Heart left ventricle (tissue), 16 donors: ENCODE data around the gene MACROD1. TPM values are rescaled to one million over a fixed set of nuclear protein-coding genes. Genes with fewer than 3 reads are reported as not detected.
A peak's percentile ranks its signal among the peaks of the same experiment; 100 is the strongest.

Experiments used
- ATAC-seq, 4 donors: fragments of 200-7000 bp; cut with Tn5 transposase; one replicate each; pipeline ENCODE4 v1.9.1; 2020 to 2022; ENCODE audit warnings: moderate library complexity in 4 of 4, mild to moderate bottlenecking in 3 of 4, moderate number of reproducible peaks in 1 of 4
- DNase-seq, 5 donors: peaks; one replicate each; pipeline ENCODE4 v3.0.0-alpha.2; 2020
- H3K27ac ChIP-seq, 12 donors: fragments of 200-600 bp; sonication (generic) in 4 of 12; one replicate each; pipeline versions ENCODE4 v1.5.0 to v1.8.0; 2016 to 2022; ENCODE audit warnings: mild to moderate bottlenecking in 2 of 12
- H3K27me3 ChIP-seq, 9 donors: fragments of 200-600 bp; sonication (generic) in 2 of 9; one replicate each; pipeline versions ENCODE4 v1.5.1 to v1.8.0; 2016 to 2022; ENCODE audit warnings: mild to moderate bottlenecking in 3 of 9
- H3K36me3 ChIP-seq, 9 donors: fragments of 200-600 bp; sonication (generic) in 2 of 9; one replicate each; pipeline versions ENCODE4 v1.5.0 to v1.8.0; 2018 to 2022; ENCODE audit warnings: mild to moderate bottlenecking in 2 of 9
- H3K4me1 ChIP-seq, 12 donors: fragments of 200-600 bp; sonication (generic) in 4 of 12; one replicate each; pipeline versions ENCODE4 v1.5.0 to v1.8.0; 2016 to 2022; ENCODE audit warnings: mild to moderate bottlenecking in 3 of 12
- H3K4me3 ChIP-seq, 12 donors: fragments of 200-600 bp; sonication (generic) in 4 of 12; one replicate each; pipeline versions ENCODE4 v1.5.0 to v1.8.0; 2017 to 2022; ENCODE audit warnings: mild to moderate bottlenecking in 9 of 12, moderate library complexity in 4 of 12
- H3K9me3 ChIP-seq, 12 donors: fragments of 200-600 bp; sonication (generic) in 4 of 12; one replicate each; pipeline versions ENCODE4 v1.5.0 to v1.8.0; 2016 to 2022; ENCODE audit warnings: mild to moderate bottlenecking in 1 of 12
- CTCF ChIP-seq, 12 donors: fragments of 200-600 bp; sonication (generic) in 4 of 12; IDR thresholded peaks; one replicate each; pipeline versions ENCODE4 v1.5.0 to v1.8.0; 2018 to 2022; ENCODE audit warnings: antibody characterized with exemption in 12 of 12, mild to moderate bottlenecking in 5 of 12
- POLR2A ChIP-seq, 2 donors: fragments of 450-650 bp; IDR thresholded peaks; one replicate each; pipeline ENCODE4 v1.6.1; 2017; ENCODE audit warnings: antibody characterized with exemption in 2 of 2, mild to moderate bottlenecking in 2 of 2, moderate library complexity in 2 of 2
- WGBS, 4 donors: extraction: QIAGEN DNeasy Blood & Tissue Kit in 2 of 4; methylation state at CpG; one replicate each; pipeline versions ENCODE4 v1.1.5 to v1.1.7; 2013 to 2018; 5-methylcytosine and 5-hydroxymethylcytosine counted together
- intact Hi-C, 10 donors: fragments of 100-400 bp; cut with DNase I; formaldehyde crosslinking; loops; one replicate each; pipeline versions ENCODE4 v1.11.1 to v1.14.2; 2022
- polyA plus RNA-seq, 2 donors: library from polyadenylated mRNA; stranded (reverse); fragments of 200-250 nt; gene quantifications; one replicate each; pipeline ENCODE4 v1.2.3, GENCODE V29; 2013
- total RNA-seq, 9 donors: library from RNA; depleted of rRNA in 2 of 9; stranded (reverse); fragments of >200 nt in 2 of 9; fragmentation: NEBNext Ultra II Directional in 3 of 9; extraction: Animal tissue kit (Norgen Biotek cat#: 25700) in 3 of 9; gene quantifications; one replicate each; pipeline versions ENCODE4 v1.1.0 to v1.2.4, GENCODE V29; 2016 to 2023
- donor health status: ischemic (EF 13 %, LVEDD 7.1; RV severe dilation, severe dysfunction).
- donor health status: healthy with polysubstance abuse.
- donor health status: DM: no; HTN: yes; CAD: no.
- donor health status: DM: no; HTN: no; CAD: no.
- donor health status: ischemic (EF 25% LVEDD 6.9; RV normal size, moderate dysfunction).
- donor health status: ischemic (EF 25% LVEDD 5.7; RV mildly dilated, moderate dysfunction).
- donor health status: healthy.
- donor health status: DM: yes; HTN: yes; CAD: no.
- donor health status: ischemic (EF 35%, LVEDD 5.7; RV mildly dilated, moderate dysfunction).
- donor health status: nonischemic (EF 11% LVEDD 7.7; RV severe dilation, severe dysfunction).
- donor health status: DM: yes; HTN: yes; CAD: no.
- donor health status: PGD.
- donor health status: ischemic (EF 29% LVEDD 5.4; RV normal size, mild dysfunction).
- donor health status: nonischemic (EF 23%, LVEDD 6.1; RV moderate dilation, normal function).

The MACROD1 gene
- total and polyA plus RNA-seq, 11 donors: 48.9 to 287 (median 116) TPM

GRCh38 chr11:64140082-64140481, 25.8 kb downstream of the MACROD1 start:
- DNase-seq (no peak), ATAC-seq (no peak)
- WGBS, 4 donors: 89 to 95% (median 94%) methylated on average over 8 of the region's 8 CpGs
- H3K4me3 ChIP-seq: no peak overlapping the region
- no peaks in the 10 kb centered on the region for H3K36me3 ChIP-seq
- no peak overlapping the region for H3K27ac ChIP-seq
- intact Hi-C loops: loop anchor here in 3 of 10 donors (10.0 kb wide), 1 partner anchor 375 kb away; the partner anchor contains the start of gene ZFTA (in 3 of the 3)
- H3K9me3 ChIP-seq: no peaks in the 10 kb centered on the region
- H3K27me3 ChIP-seq: no peaks in the 10 kb centered on the region
- TF ChIP-seq POLR2A (IDR thresholded peaks at IDR 0.05): no peak
- no peak for TF ChIP-seq CTCF (IDR thresholded peaks at IDR 0.05)
- peaks cover 0 to 18% (median 0%) of the 10 kb centered on the region in 12 donors for H3K4me1 ChIP-seq

GRCh38 chr11:64139049-64139448, 26.9 kb downstream of the MACROD1 start:
- 66 to 77% (median 72%) methylated on average over 15 of the region's 15 CpGs for WGBS, 4 donors
- peak in 2 of 5 donors; percentile 48 to 73 for DNase-seq
- intact Hi-C loops: loop anchor here in 1 of 10 donors (5.0 kb wide), 1 partner anchor 97 kb away; no protein-coding TSS in a partner anchor
- TF ChIP-seq CTCF (IDR thresholded peaks at IDR 0.05) (no peak), POLR2A (IDR thresholded peaks at IDR 0.05) (no peak)
- H3K36me3 ChIP-seq: no peaks in the 10 kb centered on the region
- peaks cover 0 to 22% (median 0%) of the 10 kb centered on the region in 12 donors for H3K4me1 ChIP-seq
- ATAC-seq: peak; percentile 54 to 87 (median 62)
- H3K27ac ChIP-seq: peak overlapping the region in 2 of 12 donors; percentile 24 to 52
- H3K4me3 ChIP-seq: no peak overlapping the region
- no peaks in the 10 kb centered on the region for H3K27me3 ChIP-seq
- H3K9me3 ChIP-seq: no peaks in the 10 kb centered on the region

GRCh38 chr11:64138398-64138797, 27.5 kb downstream of the MACROD1 start:
- WGBS, 4 donors: 91 to 93% (median 92%) methylated on average over 16 of the region's 16 CpGs
- ATAC-seq: no peak

More at GRCh38 chr11:64138398-64138797, 27.5 kb downstream of the MACROD1 start:
- DNase-seq: no peak
- H3K36me3 ChIP-seq: no peaks in the 10 kb centered on the region
- TF ChIP-seq POLR2A (IDR thresholded peaks at IDR 0.05) (no peak), CTCF (IDR thresholded peaks at IDR 0.05) (no peak)
- H3K4me3 ChIP-seq: no peak overlapping the region
- H3K27me3 ChIP-seq: no peaks in the 10 kb centered on the region
- H3K9me3 ChIP-seq: no peaks in the 10 kb centered on the region
- peaks cover 0 to 22% (median 0%) of the 10 kb centered on the region in 12 donors for H3K4me1 ChIP-seq
- intact Hi-C loops: loop anchor here in 1 of 10 donors (5.0 kb wide), 1 partner anchor 96 kb away; no protein-coding TSS in a partner anchor
- H3K27ac ChIP-seq: peak overlapping the region in 1 of 12 donors; percentile 24
